GM19193 (cell line): Measurements from ENCODE around the gene LITAF.

ENCODE experiments used
- POLR2A ChIP-seq: IDR thresholded peaks from 4 replicates; pipeline ENCODE4 v1.6.1; 2011; ENCODE audit not compliant: insufficient read depth, insufficient read length; ENCODE audit errors: extremely low read depth

The LITAF gene

GRCh38 chr16:11550791-11551498 lies 35.8 kb downstream of the LITAF start:
- no peak for TF ChIP-seq POLR2A

- TF ChIP-seq POLR2A: no peak
These were observed 39.4 kb downstream of the LITAF start for GRCh38 chr16:11547118-11547916.

GRCh38 chr16:11546608-11547061 lies 40.1 kb downstream of the LITAF start:
- TF ChIP-seq POLR2A: no peak

GRCh38 chr16:11543661-11544393 lies 42.9 kb downstream of the LITAF start:
- no peak for TF ChIP-seq POLR2A

- TF ChIP-seq POLR2A: no peak
These were observed 44.5 kb downstream of the LITAF start for GRCh38 chr16:11542069-11542744.

- TF ChIP-seq POLR2A: no peak
These were observed 47.1 kb downstream of the LITAF start for GRCh38 chr16:11539641-11540050.

GRCh38 chr16:11538880-11539279 lies 47.8 kb downstream of the LITAF start:
- TF ChIP-seq POLR2A: no peak

GRCh38 chr16:11536104-11536866 lies 50.4 kb downstream of the LITAF start:
- TF ChIP-seq POLR2A: no peak

- TF ChIP-seq POLR2A: no peak
These were observed 51.2 kb downstream of the LITAF start for GRCh38 chr16:11535494-11535893.

- TF ChIP-seq POLR2A: no peak
These were observed 52.5 kb downstream of the LITAF start for GRCh38 chr16:11534262-11534661.

- TF ChIP-seq POLR2A: no peak
These were observed 53.1 kb downstream of the LITAF start for GRCh38 chr16:11533588-11533987.

- no peak for TF ChIP-seq POLR2A
These were observed 56.4 kb downstream of the LITAF start for GRCh38 chr16:11530171-11530940.

- no peak for TF ChIP-seq POLR2A
These were observed 57.4 kb downstream of the LITAF start for GRCh38 chr16:11529285-11529684.

- TF ChIP-seq POLR2A: no peak
These were observed 58.7 kb downstream of the LITAF start for GRCh38 chr16:11528053-11528452.
